Upper lobe of left lung (tissue), 6 donors: ENCODE data around the gene NR2C2AP. TPM values are rescaled to one million over a fixed set of nuclear protein-coding genes. Genes with fewer than 3 reads are reported as not detected.

Experiments
- ATAC-seq, 2 donors: fragments of 200-7000 bp; cut with Tn5 transposase; one replicate each; pipeline ENCODE4 v1.9.1; 2022; ENCODE audit warnings: mild to moderate bottlenecking in 2 of 2, moderate library complexity in 2 of 2; ENCODE audit not compliant: low FRiP score in 2 of 2
- DNase-seq, 2 donors: peaks; one replicate each; pipeline ENCODE4 v3.0.0-alpha.2; 2019 to 2020
- H3K27ac ChIP-seq, 4 donors: fragments of 200-600 bp; sonication (generic); one replicate each; pipeline ENCODE4 v1.5.1; 2016 to 2019
- H3K27me3 ChIP-seq, 4 donors: fragments of 200-600 bp; sonication (generic); one replicate each; pipeline ENCODE4 v1.5.1; 2017 to 2019
- H3K36me3 ChIP-seq, 4 donors: fragments of 200-600 bp; sonication (generic); one replicate each; pipeline ENCODE4 v1.5.1; 2016 to 2019
- H3K4me1 ChIP-seq, 4 donors: fragments of 200-600 bp; sonication (generic); one replicate each; pipeline ENCODE4 v1.5.1; 2018 to 2019
- H3K4me3 ChIP-seq, 4 donors: fragments of 200-600 bp; sonication (generic); one replicate each; pipeline ENCODE4 v1.5.1; 2017 to 2019; ENCODE audit warnings: mild to moderate bottlenecking in 2 of 4, moderate library complexity in 1 of 4
- H3K9me3 ChIP-seq, 4 donors: fragments of 200-600 bp; sonication (generic); one replicate each; pipeline ENCODE4 v1.5.1; 2018 to 2019
- CTCF ChIP-seq, 6 experiments: fragments of 450-650 bp in 4 of 6; fragments of 200-600 bp in 2 of 6; sonication (generic) in 2 of 6; IDR thresholded peaks; one replicate each; pipeline ENCODE4 v1.5.1; 2016 to 2019; ENCODE audit warnings: antibody characterized with exemption in 6 of 6
- EP300 ChIP-seq, 4 donors: sonication (generic); formaldehyde crosslinking; IDR thresholded peaks; one replicate each; pipeline ENCODE4 v1.5.1; 2017; ENCODE audit warnings: antibody characterized with exemption in 4 of 4, control low read depth in 2 of 4
- POLR2A ChIP-seq, 4 donors: fragments of 450-650 bp; IDR thresholded peaks; one replicate each; pipeline ENCODE4 v1.5.1; 2016 to 2017; ENCODE audit warnings: antibody characterized with exemption in 4 of 4, mild to moderate bottlenecking in 2 of 4
- POLR2AphosphoS5 ChIP-seq, 2 donors: sonication (generic); formaldehyde crosslinking; IDR thresholded peaks; one replicate each; pipeline ENCODE4 v1.5.1; 2017; ENCODE audit warnings: antibody characterized with exemption in 2 of 2
- WGBS, 2 donors: methylation state at CpG; one replicate each; pipeline ENCODE4 v1.1.5; 2017 to 2018; 5-methylcytosine and 5-hydroxymethylcytosine counted together
- total RNA-seq, 6 donors: library from RNA; depleted of rRNA in 4 of 6; stranded (reverse); fragments of >200 nt in 4 of 6; gene quantifications; one replicate each; pipeline versions ENCODE4 v1.1.0 to v1.2.1, GENCODE V29; 2016 to 2021
- donor health status: DM: no; HTN: no; CAD: no; lungs with moderate emphysema.
- donor health status: DM: no; HTN: yes; CAD: no; lungs with severe emphysema.

The NR2C2AP gene
- total RNA-seq, 6 donors from 2014 or later: 5.2 to 17.0 (median 10.8) TPM

DNA sequence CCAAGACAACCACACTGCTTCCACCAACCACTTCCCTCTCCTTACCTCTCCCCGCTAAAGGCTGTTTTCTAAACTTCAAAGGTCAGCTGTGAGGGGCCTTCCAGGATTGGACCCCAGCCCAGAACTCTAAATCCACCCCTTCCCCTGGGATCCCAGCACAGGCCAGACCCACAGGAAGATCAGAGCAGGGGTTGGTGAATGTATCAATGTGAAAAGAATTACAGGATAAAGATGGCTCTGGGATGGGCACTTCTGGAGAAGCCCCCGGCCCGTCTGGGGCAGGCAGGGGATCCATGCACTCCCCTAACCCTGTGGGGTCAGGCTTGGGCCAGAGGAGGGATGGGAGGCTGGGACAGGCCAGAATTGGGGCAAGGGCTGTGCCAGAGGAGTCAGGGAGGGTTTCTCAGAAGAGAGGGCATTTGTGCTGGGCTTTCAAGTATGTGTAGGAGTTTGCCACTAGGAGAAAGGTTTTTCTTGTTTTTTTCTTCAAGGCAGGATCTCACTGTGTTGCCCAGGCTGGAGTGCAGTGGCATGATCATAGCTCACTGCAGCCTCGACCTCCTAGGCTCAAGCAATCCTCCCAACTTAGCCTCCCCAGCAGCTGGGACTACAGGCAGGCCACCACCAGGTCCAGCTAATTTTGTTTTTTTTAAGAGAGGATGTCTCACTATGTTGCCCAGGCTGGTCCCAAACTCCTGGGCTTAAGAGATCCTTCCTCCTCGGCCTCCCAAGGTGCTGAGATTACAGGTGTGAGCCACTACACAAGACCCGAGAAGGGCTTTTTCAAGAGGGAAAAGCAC, 32.1 kb downstream of the NR2C2AP start:
- Histone ChIP-seq H3K4me1 (peaks cover 7 to 17% (median 11%) of the 10 kb centered on the region in 4 donors), H3K27ac (no peak overlapping the region), H3K9me3 (no peaks in the 10 kb centered on the region), H3K27me3 (no peaks in the 10 kb centered on the region), H3K36me3 (peaks cover 0 to 5% (median 2%) of the 10 kb centered on the region in 4 donors), H3K4me3 (no peak overlapping the region)
- DNase-seq (no peak), ATAC-seq (no peak)
- WGBS, 2 donors: 80 to 82% methylated on average over 6 of the region's 6 CpGs
- TF ChIP-seq POLR2A (IDR thresholded peaks at IDR 0.05): no peak
- TF ChIP-seq EP300 (IDR thresholded peaks at IDR 0.05): no peak

- TF ChIP-seq CTCF (IDR thresholded peaks at IDR 0.05): no peak
- TF ChIP-seq POLR2AphosphoS5 (IDR thresholded peaks at IDR 0.05): no peak
- no peak for TF ChIP-seq POLR2A (IDR thresholded peaks at IDR 0.05)
- peak; percentile 86 to 95 for DNase-seq
- Histone ChIP-seq H3K36me3 (no peaks in the 10 kb centered on the region), H3K9me3 (no peaks in the 10 kb centered on the region), H3K27me3 (no peaks in the 10 kb centered on the region), H3K27ac (no peak within 1 kb of the TSS), H3K4me3 (peak within 1 kb of the TSS in 3 of 4 donors; percentile 19 to 35 (median 33)), H3K4me1 (peaks cover 7 to 17% (median 11%) of the 10 kb centered on the region in 4 donors)
- peak; percentile 86 to 90 for ATAC-seq
- WGBS, 2 donors: 20 to 41% methylated on average over 12 to 56 of the region's 56 CpGs
These were observed 33.0 kb downstream of the NR2C2AP start, which contains the start of gene MEF2B for GRCh38 chr19:19170053-19170872. Gene MEF2B (minus strand): TSS chr19:19170263. CDS start chr19:19150735, 19,528 bp downstream.

DNA sequence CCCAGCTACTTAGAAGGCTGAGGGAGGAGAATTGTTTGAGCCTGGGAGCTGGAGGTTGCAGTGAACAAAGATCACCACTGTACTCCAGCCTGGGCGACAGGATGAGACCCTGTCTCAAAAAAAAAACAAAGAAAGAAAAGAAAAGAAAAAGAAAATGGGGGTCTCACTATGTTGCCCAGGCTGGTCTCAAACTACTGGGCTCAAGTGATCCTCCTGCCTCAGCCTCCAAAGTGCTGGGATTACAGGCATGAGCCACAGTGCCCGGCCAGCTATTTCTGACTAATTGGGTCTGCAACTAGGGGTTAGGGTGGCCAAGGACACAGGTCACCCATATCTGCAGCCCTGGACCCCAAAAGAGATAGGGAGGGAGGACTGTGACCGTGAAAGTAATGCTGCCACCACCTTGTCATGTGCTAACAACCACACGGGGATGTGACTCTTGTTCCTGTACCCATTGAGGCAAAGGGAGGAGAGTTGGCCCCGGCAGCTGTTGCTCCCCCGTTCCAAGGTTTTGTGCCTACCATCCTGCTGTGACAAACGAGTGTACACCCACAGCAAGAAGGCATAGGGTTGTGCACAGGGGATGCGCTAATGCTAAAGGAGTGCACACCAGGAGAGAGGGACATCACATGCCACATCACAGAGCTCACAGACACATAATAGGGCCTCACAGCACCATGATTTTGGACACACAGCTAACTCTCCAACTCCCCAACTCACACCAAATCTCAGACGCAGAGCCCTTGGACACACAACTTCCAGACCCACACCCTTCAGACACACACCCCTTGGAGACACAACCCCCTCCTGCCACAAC, 33.8 kb downstream of the NR2C2AP start:
- H3K27me3 ChIP-seq: no peaks in the 10 kb centered on the region
- H3K4me3 ChIP-seq: peak overlapping the region in 3 of 4 donors; percentile 19 to 35 (median 33)
- no peaks in the 10 kb centered on the region for H3K9me3 ChIP-seq
- 81 to 82% methylated on average over 7 to 9 of the region's 9 CpGs for WGBS, 2 donors
- DNase-seq: no peak
- no peak for TF ChIP-seq EP300 (IDR thresholded peaks at IDR 0.05)
- TF ChIP-seq POLR2A (IDR thresholded peaks at IDR 0.05): no peak
- no peak for TF ChIP-seq CTCF (IDR thresholded peaks at IDR 0.05)
- TF ChIP-seq POLR2AphosphoS5 (IDR thresholded peaks at IDR 0.05): no peak
- ATAC-seq: no peak
- H3K27ac ChIP-seq: no peak overlapping the region
- H3K4me1 ChIP-seq: peaks cover 7 to 10% (median 9%) of the 10 kb centered on the region in 4 donors
- H3K36me3 ChIP-seq: no peaks in the 10 kb centered on the region

DNA sequence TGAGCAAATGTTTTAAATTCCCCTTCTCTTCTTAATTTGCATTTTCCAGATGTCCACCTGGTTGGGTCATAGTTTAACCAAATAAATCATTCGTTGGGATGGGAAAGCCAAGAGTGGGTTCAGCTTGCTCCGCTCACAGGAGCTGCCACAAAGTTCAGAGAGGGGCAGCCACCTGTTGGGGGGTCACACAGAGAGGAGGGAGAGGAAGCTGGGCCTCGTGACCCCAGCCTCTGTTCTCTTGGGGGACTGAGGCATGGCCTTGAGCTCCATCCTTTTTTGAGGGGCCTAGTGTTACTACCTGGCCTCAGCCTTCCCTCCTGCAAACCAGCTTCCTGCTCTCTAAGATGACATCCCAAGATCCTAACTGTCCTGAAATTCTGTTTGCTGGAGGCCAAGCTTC, 35.6 kb downstream of the NR2C2AP start:
- ATAC-seq: no peak
- H3K4me1 ChIP-seq: peaks cover 7 to 10% (median 9%) of the 10 kb centered on the region in 4 donors
- WGBS, 2 donors: 89% methylated on average over 3 of the region's 3 CpGs

More for the DNA sequence above, 35.6 kb downstream of the NR2C2AP start:
- Histone ChIP-seq H3K9me3 (no peaks in the 10 kb centered on the region), H3K4me3 (no peak overlapping the region), H3K36me3 (no peaks in the 10 kb centered on the region), H3K27ac (no peak overlapping the region), H3K27me3 (no peaks in the 10 kb centered on the region)
- TF ChIP-seq CTCF (IDR thresholded peaks at IDR 0.05): no peak
- TF ChIP-seq POLR2A (IDR thresholded peaks at IDR 0.05): no peak
- no peak for TF ChIP-seq EP300 (IDR thresholded peaks at IDR 0.05)
- no peak for TF ChIP-seq POLR2AphosphoS5 (IDR thresholded peaks at IDR 0.05)
- DNase-seq: no peak
